NCI-H2171 treated with DMSO at 0.1 percent for 48 hours (cell line): ENCODE data around the gene DLX6.
A peak's percentile ranks its signal among the peaks of the same experiment; 100 is the strongest.
"Not testable (repeated sequence)": the region's sequence is repeated elsewhere in the genome, so short reads cannot be mapped to it uniquely, and the experiment has no call there.

Experiments used
- DNase-seq: peaks from one replicate; lab custom pipeline; 2025; lab: John Stamatoyannopoulos, UW

Gene DLX6

GRCh38 chr7:97022491-97023306 lies 17.3 kb downstream of the DLX6 start:
- DNase-seq: no peak

GRCh38 chr7:97024209-97025129 lies 19.1 kb downstream of the DLX6 start, which contains the start of gene DLX5:
Gene DLX5, minus strand, starts transcription at chr7:97024831. Its CDS starts 208 bp downstream, at chr7:97024623.
- DNase-seq: peak; percentile 72

- no peak for DNase-seq
These were observed 19.8 kb downstream of the DLX6 start for GRCh38 chr7:97025130-97025499.

GRCh38 chr7:97025983-97026714 lies 20.8 kb downstream of the DLX6 start:
- DNase-seq: no peak

DNA sequence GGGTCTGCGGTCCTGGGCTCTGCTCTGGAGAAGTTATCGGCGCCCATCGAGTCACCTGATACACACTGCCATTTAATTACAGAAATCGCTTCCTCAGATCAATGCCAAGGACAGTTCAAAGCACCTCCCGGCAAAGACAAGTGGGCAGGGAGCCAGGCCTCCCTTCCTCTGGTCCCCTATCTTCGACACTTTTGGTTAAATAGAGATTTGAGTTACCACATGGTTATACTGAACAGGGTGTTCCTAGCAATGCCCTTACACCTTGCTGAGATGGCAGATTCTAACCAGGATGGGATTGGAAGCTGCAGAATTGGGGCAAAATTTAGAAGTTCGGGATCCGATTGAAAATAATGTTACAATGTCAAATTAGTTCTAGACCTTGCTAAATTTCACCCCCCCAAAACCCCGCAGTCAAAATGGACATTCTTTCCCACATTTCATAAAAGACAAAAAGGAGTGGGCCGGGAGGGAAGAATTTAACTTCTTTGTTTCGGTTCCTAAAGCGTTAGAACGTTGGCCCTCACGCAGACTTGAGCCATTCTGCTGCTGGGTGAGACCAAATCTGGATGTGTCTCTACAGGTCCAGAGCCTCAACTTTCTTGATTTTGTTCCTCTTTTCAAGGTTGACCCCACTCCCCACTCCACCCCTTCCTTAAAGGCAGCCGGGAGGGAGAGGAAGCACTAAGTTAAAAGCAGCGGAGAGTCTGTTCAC lies 21.5 kb downstream of the DLX6 start:
- no peak for DNase-seq

DNA sequence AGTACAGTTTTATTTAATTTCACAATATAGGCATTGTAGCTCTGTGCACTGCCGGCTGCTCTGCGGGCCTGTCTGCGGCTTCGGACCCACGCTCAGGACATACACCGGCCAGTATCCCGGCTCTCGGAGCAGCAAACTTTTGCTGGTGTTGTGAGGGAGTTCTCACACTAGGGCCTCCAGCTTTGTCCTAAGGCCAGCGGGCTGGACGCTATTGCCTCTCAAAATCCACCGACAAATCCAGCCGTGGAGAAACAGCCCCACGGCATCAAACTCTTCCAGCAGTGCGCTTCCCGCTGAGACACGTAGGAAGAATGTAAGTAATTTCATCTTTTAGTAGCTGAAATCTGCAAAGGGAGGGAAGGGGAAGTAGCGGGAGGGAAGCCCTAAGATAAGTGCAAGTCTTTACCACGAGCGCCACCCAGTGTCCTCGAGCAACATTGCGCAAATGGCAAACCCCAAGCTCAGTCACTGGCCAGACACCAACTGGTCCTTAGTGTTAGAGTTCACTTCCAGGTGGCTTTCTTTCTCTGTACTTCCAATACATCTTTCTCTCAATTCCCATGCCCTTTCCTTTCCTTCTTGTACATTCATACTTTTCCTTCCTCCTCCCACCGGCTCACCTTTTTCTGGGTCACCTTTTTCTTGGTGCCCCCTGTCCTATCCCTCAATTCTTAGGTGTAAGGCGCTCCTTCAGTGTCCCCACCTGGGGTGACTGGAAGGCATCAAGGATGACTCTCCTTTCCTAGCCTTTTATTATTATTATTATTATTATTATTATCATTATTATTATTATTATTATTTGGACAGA lies 22.3 kb downstream of the DLX6 start:
- peak; percentile 71 for DNase-seq

DNA sequence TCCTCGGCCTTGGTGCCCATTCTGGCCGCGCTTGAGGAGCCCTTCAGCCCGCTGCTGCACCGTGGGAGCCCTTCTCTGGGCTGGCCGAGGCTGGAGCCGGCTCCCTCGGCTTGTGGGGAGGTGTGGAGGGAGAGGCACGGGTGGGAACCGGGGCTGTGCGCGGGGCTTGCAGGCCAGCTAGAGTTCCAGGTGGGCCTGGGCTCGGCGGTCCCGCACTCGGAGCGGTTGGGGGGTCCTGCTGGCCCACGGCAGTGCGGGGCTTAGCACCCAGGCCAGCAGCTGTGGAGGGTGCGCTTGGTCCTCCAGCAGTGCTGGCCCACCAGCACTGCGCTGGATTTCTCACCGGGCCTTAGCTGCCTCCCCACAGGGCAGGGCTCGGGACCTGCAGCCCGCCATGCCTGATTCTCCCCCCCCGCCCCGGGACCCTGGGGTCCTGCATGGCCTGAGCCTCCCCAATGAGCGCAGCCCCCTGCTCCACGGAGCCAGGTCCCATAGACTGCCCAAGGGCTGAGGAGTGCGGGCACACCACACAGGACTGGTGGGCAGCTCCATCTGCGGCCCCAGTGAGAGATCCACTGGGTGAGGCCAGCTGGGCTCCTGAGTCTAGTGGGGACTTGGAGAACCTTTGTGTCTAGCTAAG lies 29.0 kb downstream of the DLX6 start:
- not testable (repeated sequence) for DNase-seq

GRCh38 chr7:97039374-97040065 lies 34.2 kb downstream of the DLX6 start:
- no peak for DNase-seq

DNA sequence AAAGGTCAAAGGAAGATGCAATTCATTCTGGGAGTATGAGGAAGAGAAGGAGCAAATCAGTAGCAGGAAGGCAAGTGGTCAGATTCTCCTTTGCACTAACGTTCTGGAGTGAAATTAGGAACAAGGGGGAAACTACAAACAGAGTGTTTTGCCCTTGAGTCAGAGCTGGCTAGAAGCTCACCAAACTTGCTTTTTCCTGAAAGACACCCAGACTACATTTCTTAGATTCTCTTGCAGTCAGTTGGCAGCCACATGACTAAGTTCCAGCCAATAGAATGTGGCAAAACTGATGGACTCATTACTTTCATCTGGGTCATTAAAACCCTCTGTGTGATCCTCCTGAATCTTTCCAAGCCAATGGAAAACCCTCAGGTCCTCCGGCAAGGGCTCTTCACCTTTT lies 37.9 kb downstream of the DLX6 start:
- DNase-seq: no peak
